ENCODE data around the gene CTXND1.
"Not testable (repeated sequence)": the region's sequence is repeated elsewhere in the genome, so short reads cannot be mapped to it uniquely, and the experiment has no call there.

Gene CTXND1

DNA sequence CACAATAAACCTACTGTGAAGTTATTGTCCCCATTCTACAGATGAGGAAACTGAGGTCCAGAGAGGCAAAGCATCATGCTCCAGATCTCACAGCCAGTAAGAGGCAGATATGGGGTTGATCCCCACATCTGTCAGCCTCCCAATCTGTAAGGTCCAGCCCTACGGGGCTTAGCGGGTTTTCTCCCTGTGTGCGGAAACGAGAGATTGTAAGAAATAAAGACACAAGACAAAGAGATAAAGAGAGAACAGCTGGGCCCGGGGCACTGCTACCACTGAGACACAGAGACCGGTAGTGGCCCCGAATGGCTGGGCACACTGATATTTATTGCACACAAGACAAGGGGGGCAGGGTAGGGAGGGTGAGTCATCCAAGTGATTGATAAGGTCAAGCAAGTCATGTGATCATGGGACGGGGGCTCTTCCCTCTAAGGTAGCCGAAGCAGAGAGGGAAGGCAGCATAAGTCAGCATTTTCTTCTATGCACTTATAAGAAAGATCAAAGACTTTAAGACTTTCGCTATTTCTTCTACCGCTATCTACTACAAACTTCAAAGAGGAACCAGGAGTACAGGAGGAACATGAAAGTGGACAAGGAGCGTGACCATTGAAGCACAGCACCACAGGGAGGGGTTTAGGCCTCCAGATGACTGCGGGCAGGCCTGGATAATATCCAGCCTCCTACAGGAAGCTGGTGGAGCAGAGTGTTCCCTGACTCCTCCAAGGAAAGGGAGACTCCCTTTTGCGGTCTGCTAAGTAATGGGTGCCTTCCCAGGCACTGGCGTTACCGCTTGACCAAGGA, 96.4 kb downstream of the CTXND1 start:
- 88 to 91% methylated on average over 16 of the region's 16 CpGs for WGBS, 2 experiments
- H3K27ac ChIP-seq (ENCODE audit: insufficient read depth, low read depth, low read length, poor library complexity, severe bottlenecking); H3K4me3 ChIP-seq (ENCODE audit: insufficient read depth, low read depth, low read length); H3K36me3 ChIP-seq (ENCODE audit: control insufficient read depth, insufficient read depth, low read length); H3K9me3 ChIP-seq (ENCODE audit: control insufficient read depth, low read length); H3K4me1 ChIP-seq (ENCODE audit: control insufficient read depth, insufficient read depth, low read length): not testable (repeated sequence)
- peaks cover 19% of the 10 kb centered on the region for H3K27me3 ChIP-seq (ENCODE audit: control insufficient read depth, insufficient read depth, low read length, poor library complexity, severe bottlenecking)

DNA sequence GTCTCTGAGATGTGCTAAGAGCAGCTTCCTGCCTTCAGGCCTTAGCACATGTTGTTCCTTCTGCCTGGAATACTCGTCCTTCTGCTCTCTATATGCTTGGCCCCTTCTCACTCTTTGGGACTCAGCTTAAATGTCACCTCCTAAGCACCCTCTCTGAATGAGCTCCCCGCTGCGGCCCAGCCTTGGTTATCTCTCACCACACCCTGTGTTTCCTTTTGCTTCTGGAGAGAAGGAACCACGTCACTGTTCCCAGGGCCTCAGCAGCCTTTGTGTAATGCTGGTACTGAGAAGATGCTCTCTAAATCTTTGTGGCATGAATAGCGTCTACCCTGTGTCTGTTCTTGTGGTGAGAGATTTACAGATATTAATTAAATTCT, 97.0 kb downstream of the CTXND1 start:
- Histone ChIP-seq H3K27me3 (ENCODE audit: control insufficient read depth, insufficient read depth, low read length, poor library complexity, severe bottlenecking) (peaks cover 19% of the 10 kb centered on the region), H3K4me3 (ENCODE audit: insufficient read depth, low read depth, low read length) (no peak overlapping the region), H3K27ac (ENCODE audit: insufficient read depth, low read depth, low read length, poor library complexity, severe bottlenecking) (no peak overlapping the region), H3K9me3 (ENCODE audit: control insufficient read depth, low read length) (no peaks in the 10 kb centered on the region), H3K36me3 (ENCODE audit: control insufficient read depth, insufficient read depth, low read length) (no peaks in the 10 kb centered on the region), H3K4me1 (ENCODE audit: control insufficient read depth, insufficient read depth, low read length) (peaks cover 8% of the 10 kb centered on the region)
- 94% methylated on average over 4 to 5 of the region's 5 CpGs for WGBS, 2 experiments

DNA sequence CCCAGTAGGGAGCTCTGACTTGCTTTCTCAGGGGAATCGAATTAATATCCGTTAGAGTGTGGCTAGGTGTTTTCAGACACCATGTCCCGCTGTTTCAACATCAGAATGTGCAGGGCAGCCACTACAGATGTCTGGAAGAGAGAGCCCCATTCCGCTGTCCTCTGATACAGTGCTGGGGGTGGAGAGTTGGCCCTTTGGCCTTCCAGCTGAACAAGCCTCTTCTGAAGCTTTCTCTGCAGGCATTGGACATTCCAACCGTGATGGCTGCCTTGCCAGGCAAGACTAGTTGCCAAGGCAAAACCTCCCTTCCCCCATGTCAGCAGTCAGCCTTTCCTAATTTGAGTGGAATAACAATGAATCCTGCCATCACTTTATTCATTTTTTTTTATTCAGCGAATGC, 97.7 kb downstream of the CTXND1 start:
- 89 to 90% methylated on average over 6 of the region's 6 CpGs for WGBS, 2 experiments
- Histone ChIP-seq H3K9me3 (ENCODE audit: control insufficient read depth, low read length) (no peaks in the 10 kb centered on the region), H3K4me1 (ENCODE audit: control insufficient read depth, insufficient read depth, low read length) (peaks cover 8% of the 10 kb centered on the region), H3K27me3 (ENCODE audit: control insufficient read depth, insufficient read depth, low read length, poor library complexity, severe bottlenecking) (peaks cover 19% of the 10 kb centered on the region), H3K4me3 (ENCODE audit: insufficient read depth, low read depth, low read length) (no peak overlapping the region), H3K36me3 (ENCODE audit: control insufficient read depth, insufficient read depth, low read length) (no peaks in the 10 kb centered on the region), H3K27ac (ENCODE audit: insufficient read depth, low read depth, low read length, poor library complexity, severe bottlenecking) (no peak overlapping the region)

DNA sequence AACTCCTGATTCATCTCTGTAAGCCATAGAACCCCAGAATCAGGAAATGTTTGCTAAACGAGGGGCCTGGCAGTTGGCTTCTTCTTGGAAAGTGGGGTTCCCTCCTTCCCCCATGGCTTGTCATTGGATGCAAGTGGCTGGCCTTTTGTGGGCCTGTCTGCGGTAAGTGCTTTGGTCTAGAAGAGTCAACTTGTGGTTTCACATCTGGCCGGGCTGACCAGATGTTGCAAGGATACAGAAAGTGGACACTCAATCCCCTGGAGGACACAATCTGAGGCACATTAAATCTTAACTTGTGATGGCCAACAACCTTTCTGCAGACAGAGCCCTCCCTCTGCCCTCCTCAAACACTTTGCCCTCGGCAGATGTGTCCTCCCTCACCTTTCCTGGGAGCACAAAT, 98.1 kb downstream of the CTXND1 start:
- Histone ChIP-seq H3K27me3 (ENCODE audit: control insufficient read depth, insufficient read depth, low read length, poor library complexity, severe bottlenecking) (peaks cover 19% of the 10 kb centered on the region), H3K36me3 (ENCODE audit: control insufficient read depth, insufficient read depth, low read length) (no peaks in the 10 kb centered on the region), H3K9me3 (ENCODE audit: control insufficient read depth, low read length) (no peaks in the 10 kb centered on the region), H3K27ac (ENCODE audit: insufficient read depth, low read depth, low read length, poor library complexity, severe bottlenecking) (no peak overlapping the region), H3K4me3 (ENCODE audit: insufficient read depth, low read depth, low read length) (no peak overlapping the region), H3K4me1 (ENCODE audit: control insufficient read depth, insufficient read depth, low read length) (peaks cover 8% of the 10 kb centered on the region)
- WGBS, 2 experiments, result 92 to 95% methylated on average over 4 of the region's 4 CpGs

DNA sequence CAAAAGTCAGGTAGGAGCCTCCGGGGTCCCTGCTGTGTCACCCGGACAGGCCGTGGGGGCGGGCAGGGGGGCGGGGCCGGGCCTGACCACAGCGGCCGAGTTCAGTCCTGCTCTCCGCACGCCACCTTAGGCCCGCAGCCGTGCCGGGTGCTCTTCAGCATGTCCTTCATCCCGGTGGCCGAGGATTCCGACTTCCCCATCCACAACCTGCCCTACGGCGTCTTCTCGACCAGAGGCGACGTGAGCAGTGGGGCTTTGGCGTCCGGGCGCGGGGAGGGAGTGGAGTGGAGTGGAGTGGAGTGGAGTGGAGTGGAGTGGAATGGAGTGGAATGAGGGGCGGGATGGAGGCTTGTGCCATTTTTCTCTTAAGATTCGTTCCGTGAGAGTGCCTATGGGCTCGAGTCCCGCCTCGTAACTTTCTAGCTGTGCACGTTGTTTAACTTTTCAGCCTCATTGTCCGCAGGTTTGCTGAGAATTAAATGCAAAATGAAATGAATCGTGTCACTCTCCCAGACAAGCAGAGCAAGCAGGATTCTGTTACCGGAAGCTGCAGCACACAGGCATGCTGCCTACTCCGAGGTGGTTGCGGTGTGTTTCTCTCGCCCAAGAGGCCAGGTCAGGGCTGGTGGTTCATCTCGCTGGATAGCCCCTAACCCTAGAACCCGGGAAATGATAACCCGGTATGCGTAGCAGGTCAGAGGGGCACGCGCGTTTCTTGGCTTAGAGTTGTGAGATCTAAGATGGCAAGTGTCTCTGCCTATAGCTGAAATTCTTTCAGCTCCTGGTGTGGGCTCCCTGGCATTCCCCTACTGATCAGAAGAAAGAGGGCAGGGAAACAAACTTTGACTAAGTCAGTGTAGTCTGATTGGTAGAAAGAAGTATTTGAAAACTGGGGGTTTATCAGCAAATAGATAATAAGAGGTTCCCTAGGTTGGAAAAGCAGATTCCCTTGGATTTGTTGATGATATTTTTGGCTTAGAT, 98.8 kb downstream of the CTXND1 start, which contains the start of gene FAH:
FAH (plus strand) TSS at position 104 of the 981 bp plus-strand sequence; CDS start at position 160, 56 bp downstream.
- peaks cover 19% of the 10 kb centered on the region for H3K27me3 ChIP-seq (ENCODE audit: control insufficient read depth, insufficient read depth, low read length, poor library complexity, severe bottlenecking)

DNA sequence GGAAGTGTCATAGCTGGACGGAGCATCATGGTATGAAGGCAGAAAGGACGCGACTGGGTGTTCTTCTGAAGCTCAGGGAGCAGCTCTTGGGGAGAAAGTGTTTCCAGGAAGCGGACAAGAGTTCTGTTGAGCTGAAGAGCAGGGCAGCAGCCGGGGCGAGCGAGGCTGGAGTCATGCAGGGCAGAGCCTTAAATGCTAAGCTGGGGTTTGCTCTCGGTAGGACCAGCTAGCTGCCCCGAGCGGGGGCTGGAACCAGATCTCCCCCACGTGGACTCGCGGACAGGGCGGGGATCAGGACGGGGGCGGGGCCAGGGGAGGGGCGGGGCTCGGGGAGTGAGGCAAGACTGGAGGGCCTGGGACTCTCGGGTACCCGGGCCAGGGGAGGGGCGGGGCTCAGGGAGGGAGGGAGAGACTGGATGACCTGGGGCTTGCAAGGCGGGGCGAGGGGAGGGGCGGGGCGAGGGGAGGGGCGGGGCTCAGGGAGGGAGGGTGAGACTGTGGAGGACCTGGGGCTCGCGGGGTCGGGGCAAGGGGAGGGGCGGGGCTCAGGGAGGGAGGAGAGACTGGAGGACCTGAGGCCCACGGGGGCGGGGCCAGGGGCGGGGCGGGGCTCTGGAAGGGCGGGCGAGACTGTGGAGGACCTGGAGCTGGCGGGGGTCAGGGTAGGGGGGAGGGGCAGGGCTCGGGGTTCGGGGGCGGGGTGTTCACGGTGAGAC, 99.7 kb downstream of the CTXND1 start:
- H3K4me3 ChIP-seq (ENCODE audit: insufficient read depth, low read depth, low read length), result peak overlapping the region; percentile 70
- no peak overlapping the region for H3K27ac ChIP-seq (ENCODE audit: insufficient read depth, low read depth, low read length, poor library complexity, severe bottlenecking)
- H3K36me3 ChIP-seq (ENCODE audit: control insufficient read depth, insufficient read depth, low read length), result no peaks in the 10 kb centered on the region
- no peaks in the 10 kb centered on the region for H3K9me3 ChIP-seq (ENCODE audit: control insufficient read depth, low read length)
- H3K27me3 ChIP-seq (ENCODE audit: control insufficient read depth, insufficient read depth, low read length, poor library complexity, severe bottlenecking), result peaks cover 19% of the 10 kb centered on the region
- WGBS, 2 experiments, result 1 to 2% methylated on average over 32 to 34 of the region's 41 CpGs
- peaks cover 8% of the 10 kb centered on the region for H3K4me1 ChIP-seq (ENCODE audit: control insufficient read depth, insufficient read depth, low read length)

More for the DNA sequence above, 98.8 kb downstream of the CTXND1 start, which contains the start of gene FAH:
- Histone ChIP-seq H3K4me3 (ENCODE audit: insufficient read depth, low read depth, low read length) (peak within 1 kb of the TSS; percentile 70), H3K4me1 (ENCODE audit: control insufficient read depth, insufficient read depth, low read length) (peaks cover 8% of the 10 kb centered on the region), H3K9me3 (ENCODE audit: control insufficient read depth, low read length) (no peaks in the 10 kb centered on the region), H3K27ac (ENCODE audit: insufficient read depth, low read depth, low read length, poor library complexity, severe bottlenecking) (no peak within 1 kb of the TSS), H3K36me3 (ENCODE audit: control insufficient read depth, insufficient read depth, low read length) (no peaks in the 10 kb centered on the region)
- 6 to 7% methylated on average over 45 of the region's 45 CpGs for WGBS, 2 experiments

DNA sequence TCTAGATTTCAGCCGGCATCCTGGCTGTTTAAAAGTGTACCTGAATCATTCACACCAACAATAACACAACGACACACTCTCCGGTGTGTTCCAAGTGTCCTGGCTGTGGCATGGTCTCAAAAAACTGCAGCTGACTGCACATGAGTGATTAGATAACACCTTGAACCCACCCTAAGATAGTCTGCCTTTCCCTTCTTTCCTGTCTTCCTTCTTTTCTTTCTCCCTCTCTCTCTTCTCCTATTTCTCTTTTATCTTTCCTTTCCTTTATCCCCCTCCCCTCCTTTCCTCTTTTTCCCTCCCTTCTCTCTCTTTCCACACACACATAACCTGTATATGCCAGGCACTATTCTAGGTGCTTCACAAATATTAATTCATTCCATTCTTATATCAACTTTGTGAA, 100.4 kb downstream of the CTXND1 start:
- Histone ChIP-seq H3K9me3 (ENCODE audit: control insufficient read depth, low read length) (no peaks in the 10 kb centered on the region), H3K4me1 (ENCODE audit: control insufficient read depth, insufficient read depth, low read length) (peaks cover 8% of the 10 kb centered on the region), H3K27me3 (ENCODE audit: control insufficient read depth, insufficient read depth, low read length, poor library complexity, severe bottlenecking) (peaks cover 19% of the 10 kb centered on the region), H3K36me3 (ENCODE audit: control insufficient read depth, insufficient read depth, low read length) (no peaks in the 10 kb centered on the region), H3K27ac (ENCODE audit: insufficient read depth, low read depth, low read length, poor library complexity, severe bottlenecking) (no peak overlapping the region), H3K4me3 (ENCODE audit: insufficient read depth, low read depth, low read length) (no peak overlapping the region)
- WGBS, 2 experiments, result 81 to 86% methylated on average over 3 of the region's 3 CpGs

DNA sequence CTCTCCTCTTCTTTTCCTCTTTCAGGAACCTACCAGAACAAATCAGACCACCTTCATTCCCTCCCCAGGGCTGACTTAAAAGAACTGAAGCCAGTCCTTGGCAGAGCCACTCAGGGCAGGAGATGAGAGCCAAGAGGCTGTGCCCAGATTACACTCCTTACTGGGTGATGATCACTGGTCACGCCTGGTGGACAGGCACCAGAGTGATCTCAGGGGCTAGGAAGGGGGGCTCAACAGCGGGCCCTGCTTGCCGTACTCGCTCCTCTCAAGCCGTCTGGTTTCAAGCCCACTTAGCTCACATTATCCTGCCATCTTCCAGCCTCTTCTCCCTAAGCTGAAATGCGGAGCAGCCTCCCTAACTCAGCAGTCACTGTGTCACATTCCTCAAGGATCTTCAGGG, 100.9 kb downstream of the CTXND1 start:
- H3K9me3 ChIP-seq (ENCODE audit: control insufficient read depth, low read length), result no peaks in the 10 kb centered on the region
- no peak overlapping the region for H3K4me3 ChIP-seq (ENCODE audit: insufficient read depth, low read depth, low read length)
- H3K4me1 ChIP-seq (ENCODE audit: control insufficient read depth, insufficient read depth, low read length), result peaks cover 8% of the 10 kb centered on the region
- H3K36me3 ChIP-seq (ENCODE audit: control insufficient read depth, insufficient read depth, low read length), result no peaks in the 10 kb centered on the region
- peaks cover 19% of the 10 kb centered on the region for H3K27me3 ChIP-seq (ENCODE audit: control insufficient read depth, insufficient read depth, low read length, poor library complexity, severe bottlenecking)
- no peak overlapping the region for H3K27ac ChIP-seq (ENCODE audit: insufficient read depth, low read depth, low read length, poor library complexity, severe bottlenecking)
- 81 to 84% methylated on average over 6 of the region's 6 CpGs for WGBS, 2 experiments
